T-helper 1 cell treated with Interleukin-12 subunit alpha and Interleukin-12 subunit beta and Interleukin-4 antibody, amounts not matched to agents 30 μg/mL and 1 μg/mL, for 36 hours (primary cell): ENCODE data around the gene TCP1.

Experiments
- H3K27ac Mint-ChIP-seq: one replicate; pipeline ENCODE4 v1.8.0; 2021; ENCODE audit warnings: mild to moderate bottlenecking, mixed read lengths
- H3K27me3 Mint-ChIP-seq: one replicate; pipeline ENCODE4 v1.8.0; 2021; ENCODE audit warnings: low read depth, mixed read lengths
- H3K36me3 Mint-ChIP-seq: one replicate; pipeline ENCODE4 v1.8.0; 2021; ENCODE audit warnings: low read depth, mixed read lengths
- H3K4me1 Mint-ChIP-seq: one replicate; pipeline ENCODE4 v1.8.0; 2021; ENCODE audit warnings: low read depth, mixed read lengths
- H3K4me3 Mint-ChIP-seq: one replicate; pipeline ENCODE4 v1.8.0; 2021; ENCODE audit warnings: mild to moderate bottlenecking, moderate library complexity, mixed read lengths
- H3K9me3 Mint-ChIP-seq: one replicate; pipeline ENCODE4 v1.8.0; 2021; ENCODE audit warnings: mixed read lengths

TCP1 gene

DNA sequence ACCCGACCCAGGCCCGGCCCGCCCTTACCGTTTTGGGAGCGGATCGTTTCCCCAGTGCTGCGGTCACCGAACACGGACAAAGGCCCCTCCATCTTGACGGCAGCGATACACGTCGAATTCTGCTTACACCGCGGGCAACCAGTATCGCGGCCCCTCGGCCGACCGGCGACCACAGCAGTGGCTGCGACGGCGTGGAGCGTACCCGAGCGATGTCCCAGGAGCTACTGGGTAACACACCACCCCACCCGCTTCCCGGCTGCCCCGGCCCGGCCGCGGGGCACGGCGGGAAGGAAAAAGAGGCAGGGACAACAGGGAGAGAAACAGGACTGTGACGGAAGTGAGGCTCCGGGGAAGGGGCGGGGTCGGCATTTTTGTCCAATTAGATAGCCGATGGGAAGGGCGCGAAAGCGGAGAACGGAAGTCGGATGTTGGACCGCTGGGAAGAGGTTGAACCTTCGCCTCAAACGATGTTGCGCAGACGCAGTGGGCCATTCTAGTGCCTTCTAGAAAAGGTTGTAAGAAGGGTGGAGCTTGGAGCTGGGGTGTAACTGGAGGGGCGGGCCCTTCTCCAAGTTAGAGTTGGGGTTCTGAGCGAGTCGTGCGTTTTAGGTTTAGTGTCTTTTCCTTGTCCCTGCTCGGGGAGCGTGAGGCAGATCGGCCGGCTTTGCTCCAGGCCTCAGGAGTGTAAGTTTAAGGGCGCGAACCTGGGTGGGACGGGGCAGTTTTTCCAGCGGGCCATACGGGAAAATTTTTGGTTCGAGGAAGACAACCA is at the start of gene TCP1:
Gene TCP1, minus strand, starts transcription at position 226 of the 772 bp plus-strand sequence. Its CDS starts 134 bp downstream, at position 92.
- peaks cover 4% of the 10 kb centered on the region for H3K27me3 Mint-ChIP-seq
- H3K4me1 Mint-ChIP-seq = peaks cover 45% of the 10 kb centered on the region
- H3K4me3 Mint-ChIP-seq = peak within 1 kb of the TSS; percentile 99
- peak within 1 kb of the TSS; percentile 96 for H3K27ac Mint-ChIP-seq
- no peaks in the 10 kb centered on the region for H3K9me3 Mint-ChIP-seq
- peaks cover 52% of the 10 kb centered on the region for H3K36me3 Mint-ChIP-seq

DNA sequence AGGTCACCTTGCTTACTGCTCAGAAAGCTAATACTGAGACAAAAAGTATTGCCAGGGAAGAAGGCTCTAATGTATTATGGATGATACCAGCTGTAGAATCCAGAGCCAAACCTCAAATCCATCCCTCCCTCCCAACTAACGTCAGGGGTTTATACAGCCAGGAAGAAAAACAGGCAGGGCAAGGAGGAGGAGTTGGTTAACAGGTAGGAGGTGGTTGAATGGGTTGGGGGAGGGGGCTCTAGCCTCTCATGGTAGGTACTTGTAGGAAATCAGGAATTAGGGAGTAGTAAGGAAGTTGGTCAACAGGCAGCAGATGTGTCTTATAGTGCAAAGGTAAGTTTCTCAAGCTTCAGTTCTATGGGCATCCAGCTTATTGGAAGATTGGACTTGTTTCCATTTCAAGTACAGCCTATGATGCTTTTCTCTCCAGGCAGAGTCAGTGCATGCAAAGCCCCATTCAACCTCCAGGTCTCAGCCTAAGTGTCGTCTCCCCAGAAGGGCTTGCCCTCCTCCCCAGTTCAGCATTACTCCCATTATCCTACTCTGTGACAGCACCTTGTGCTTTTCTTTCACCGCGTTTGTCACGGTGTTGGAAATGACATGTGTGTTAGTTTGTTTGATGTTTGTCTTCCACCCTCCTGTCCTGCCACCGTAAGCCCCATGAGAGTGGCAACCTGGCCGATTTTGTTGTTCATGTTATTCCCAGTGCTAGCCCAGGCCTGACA is 48.8 kb upstream of the TCP1 start:
- H3K27ac Mint-ChIP-seq = no peak overlapping the region
- H3K9me3 Mint-ChIP-seq = no peaks in the 10 kb centered on the region
- H3K27me3 Mint-ChIP-seq = peaks cover 14% of the 10 kb centered on the region
- no peaks in the 10 kb centered on the region for H3K36me3 Mint-ChIP-seq
- H3K4me1 Mint-ChIP-seq = no peaks in the 10 kb centered on the region
- no peak overlapping the region for H3K4me3 Mint-ChIP-seq

DNA sequence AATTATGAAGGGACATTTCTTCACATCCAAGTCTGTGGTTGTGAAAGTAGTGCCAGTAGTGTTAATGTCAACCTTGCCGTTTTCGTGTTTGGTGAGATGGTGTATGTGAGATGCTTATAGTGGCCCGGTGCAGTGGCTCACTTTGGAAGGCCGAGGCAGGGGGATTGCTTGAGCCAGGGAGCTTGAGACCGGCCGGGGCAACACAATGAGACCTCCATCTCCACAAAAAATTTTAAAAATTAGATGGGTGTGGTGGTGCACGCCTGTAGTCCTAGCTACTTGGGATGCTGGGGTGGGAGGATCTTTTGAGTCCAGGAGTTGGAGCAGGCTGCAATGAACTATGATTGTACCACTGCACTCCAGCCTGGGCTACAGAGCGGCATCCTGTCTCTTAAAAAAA is 48.1 kb upstream of the TCP1 start:
- no peaks in the 10 kb centered on the region for H3K36me3 Mint-ChIP-seq
- H3K4me3 Mint-ChIP-seq = no peak overlapping the region
- no peak overlapping the region for H3K27ac Mint-ChIP-seq
- H3K27me3 Mint-ChIP-seq = peaks cover 14% of the 10 kb centered on the region
- H3K9me3 Mint-ChIP-seq = no peaks in the 10 kb centered on the region
- H3K4me1 Mint-ChIP-seq = no peaks in the 10 kb centered on the region

DNA sequence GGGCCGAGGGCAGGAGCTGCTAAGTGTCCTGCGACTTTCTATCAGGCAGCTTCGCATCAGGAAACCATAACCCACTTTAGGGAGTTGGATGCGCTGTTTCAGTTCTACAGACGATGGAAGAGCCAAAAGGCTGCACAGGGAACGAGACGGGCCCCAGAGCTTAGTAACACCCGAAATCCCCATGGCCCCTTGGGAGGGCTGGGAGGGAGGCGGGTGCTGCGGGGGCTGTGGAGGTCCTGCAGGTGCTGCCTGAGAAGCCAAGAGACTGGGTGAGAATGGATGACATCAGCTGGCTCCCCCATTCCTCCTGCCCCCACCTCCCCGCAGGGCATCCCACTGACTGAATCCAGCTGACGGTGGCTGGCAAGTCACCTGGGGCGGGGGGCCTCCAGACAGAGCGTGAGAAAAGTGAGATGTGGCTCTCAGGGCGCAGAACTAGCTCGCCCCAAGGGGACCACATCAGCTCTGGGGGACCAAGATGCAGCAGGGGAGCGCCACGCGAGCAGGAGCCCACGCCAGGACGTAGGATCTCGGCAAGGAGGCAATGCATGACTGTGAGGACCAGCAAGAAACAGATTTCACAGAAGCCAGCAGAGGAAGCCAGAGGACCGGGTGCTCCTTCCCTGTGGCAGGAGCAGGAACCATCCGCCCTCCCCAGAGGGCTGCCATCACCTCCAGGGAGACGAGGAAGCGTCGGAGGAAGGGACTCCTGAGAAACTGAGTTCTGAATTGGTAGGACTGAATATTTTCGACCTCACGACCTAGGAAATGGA is 47.5 kb upstream of the TCP1 start:
- Mint-ChIP-seq H3K4me1 (no peaks in the 10 kb centered on the region), H3K27me3 (peaks cover 12% of the 10 kb centered on the region), H3K27ac (no peak overlapping the region), H3K36me3 (no peaks in the 10 kb centered on the region), H3K9me3 (no peaks in the 10 kb centered on the region), H3K4me3 (no peak overlapping the region)

DNA sequence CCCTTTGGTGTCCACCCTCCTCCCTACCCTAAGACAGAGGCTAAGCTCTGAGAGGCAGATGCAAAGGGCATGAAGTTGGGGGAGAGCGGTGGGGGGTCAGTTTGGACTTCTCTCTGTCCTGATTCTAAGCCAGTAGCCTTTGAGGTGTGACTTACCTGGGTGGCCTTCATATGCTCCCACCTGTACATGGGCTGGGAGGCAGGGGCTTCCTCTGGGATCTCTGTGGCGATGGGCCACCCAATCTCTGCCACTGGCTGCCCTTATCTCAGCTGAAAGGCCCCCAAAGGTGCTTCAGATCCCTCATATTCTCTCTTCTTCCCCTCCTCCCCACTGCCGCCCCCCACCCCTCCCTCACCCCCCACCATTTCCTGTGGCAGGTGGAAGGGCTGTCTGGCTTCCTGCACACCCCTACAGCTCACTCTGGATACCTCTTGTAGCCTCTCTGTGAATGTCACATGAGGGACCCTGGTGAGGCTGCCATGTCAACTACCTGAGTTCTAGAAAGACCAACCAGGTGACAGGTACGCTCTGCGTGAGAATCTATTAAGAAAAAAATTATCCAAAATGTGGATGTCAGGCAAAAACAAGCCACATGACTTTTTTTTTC is 44.7 kb upstream of the TCP1 start:
- Mint-ChIP-seq H3K4me3 (no peak overlapping the region), H3K27ac (no peak overlapping the region), H3K27me3 (peaks cover 19% of the 10 kb centered on the region), H3K9me3 (no peaks in the 10 kb centered on the region), H3K4me1 (peaks cover 4% of the 10 kb centered on the region), H3K36me3 (no peaks in the 10 kb centered on the region)

DNA sequence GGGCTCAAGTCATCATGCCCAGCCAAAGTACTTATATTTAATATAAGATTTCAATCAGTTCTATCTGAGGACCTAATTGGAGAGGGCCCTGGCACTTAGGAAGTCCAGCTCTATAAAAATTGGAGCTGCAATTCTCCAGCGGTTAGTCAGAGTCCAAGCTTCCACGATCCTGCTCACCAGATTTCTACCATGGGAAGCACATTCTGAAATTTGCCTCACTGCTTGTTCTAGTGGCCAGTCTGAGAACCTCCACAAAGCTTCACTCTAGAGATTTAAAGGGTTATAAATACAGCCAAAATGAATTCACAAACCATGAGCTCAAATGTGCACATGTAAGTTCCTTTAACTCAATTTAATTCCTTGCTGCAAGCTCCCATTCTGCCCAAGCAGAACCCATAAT is 44.2 kb upstream of the TCP1 start:
- H3K27ac Mint-ChIP-seq = no peak overlapping the region

DNA sequence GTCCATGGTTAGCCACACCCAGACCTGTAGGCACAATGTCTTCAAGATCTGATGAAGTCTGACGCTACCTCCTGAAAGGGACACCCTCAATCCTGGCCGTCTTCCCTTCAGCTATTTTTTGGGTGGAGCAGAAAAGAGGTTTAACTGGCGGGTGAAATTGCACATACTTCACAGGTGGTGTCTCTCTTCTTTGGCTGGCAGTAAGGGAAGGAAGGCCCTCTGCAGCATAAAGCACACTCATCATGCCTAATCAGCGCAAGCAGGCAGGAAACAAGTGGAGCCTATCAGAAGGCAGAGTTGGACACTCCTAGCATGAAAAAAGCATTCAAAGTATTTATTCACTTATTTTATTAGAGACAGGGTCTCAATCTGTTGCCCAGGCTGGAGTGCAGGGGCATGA is 43.5 kb upstream of the TCP1 start:
- no peaks in the 10 kb centered on the region for H3K36me3 Mint-ChIP-seq
- H3K27me3 Mint-ChIP-seq = peaks cover 19% of the 10 kb centered on the region
- H3K4me1 Mint-ChIP-seq = peaks cover 4% of the 10 kb centered on the region
- H3K4me3 Mint-ChIP-seq = no peak overlapping the region
- no peaks in the 10 kb centered on the region for H3K9me3 Mint-ChIP-seq
- no peak overlapping the region for H3K27ac Mint-ChIP-seq

More for the DNA sequence above, 44.2 kb upstream of the TCP1 start:
- no peak overlapping the region for H3K4me3 Mint-ChIP-seq
- no peaks in the 10 kb centered on the region for H3K9me3 Mint-ChIP-seq
- peaks cover 4% of the 10 kb centered on the region for H3K4me1 Mint-ChIP-seq
- no peaks in the 10 kb centered on the region for H3K36me3 Mint-ChIP-seq
- peaks cover 19% of the 10 kb centered on the region for H3K27me3 Mint-ChIP-seq

DNA sequence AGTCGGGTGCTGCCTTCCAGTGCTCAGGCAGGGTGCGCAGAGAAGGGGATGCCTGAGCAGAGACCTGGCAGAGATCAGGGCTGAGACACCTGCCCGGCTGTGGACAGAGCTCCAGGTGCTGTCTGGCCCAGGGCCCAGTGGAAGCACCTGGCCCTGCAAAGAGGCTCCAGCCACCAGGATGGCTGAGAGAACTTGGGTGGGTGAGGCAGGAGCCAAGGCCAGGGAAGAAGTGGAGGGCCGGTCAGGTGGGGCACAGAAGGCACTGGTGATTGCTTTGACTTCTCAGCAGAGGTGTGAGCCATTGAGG is 41.9 kb upstream of the TCP1 start:
- no peaks in the 10 kb centered on the region for H3K36me3 Mint-ChIP-seq
- no peak overlapping the region for H3K4me3 Mint-ChIP-seq
- H3K9me3 Mint-ChIP-seq = no peaks in the 10 kb centered on the region
- peaks cover 14% of the 10 kb centered on the region for H3K27me3 Mint-ChIP-seq
- H3K4me1 Mint-ChIP-seq = peaks cover 5% of the 10 kb centered on the region
- no peak overlapping the region for H3K27ac Mint-ChIP-seq

DNA sequence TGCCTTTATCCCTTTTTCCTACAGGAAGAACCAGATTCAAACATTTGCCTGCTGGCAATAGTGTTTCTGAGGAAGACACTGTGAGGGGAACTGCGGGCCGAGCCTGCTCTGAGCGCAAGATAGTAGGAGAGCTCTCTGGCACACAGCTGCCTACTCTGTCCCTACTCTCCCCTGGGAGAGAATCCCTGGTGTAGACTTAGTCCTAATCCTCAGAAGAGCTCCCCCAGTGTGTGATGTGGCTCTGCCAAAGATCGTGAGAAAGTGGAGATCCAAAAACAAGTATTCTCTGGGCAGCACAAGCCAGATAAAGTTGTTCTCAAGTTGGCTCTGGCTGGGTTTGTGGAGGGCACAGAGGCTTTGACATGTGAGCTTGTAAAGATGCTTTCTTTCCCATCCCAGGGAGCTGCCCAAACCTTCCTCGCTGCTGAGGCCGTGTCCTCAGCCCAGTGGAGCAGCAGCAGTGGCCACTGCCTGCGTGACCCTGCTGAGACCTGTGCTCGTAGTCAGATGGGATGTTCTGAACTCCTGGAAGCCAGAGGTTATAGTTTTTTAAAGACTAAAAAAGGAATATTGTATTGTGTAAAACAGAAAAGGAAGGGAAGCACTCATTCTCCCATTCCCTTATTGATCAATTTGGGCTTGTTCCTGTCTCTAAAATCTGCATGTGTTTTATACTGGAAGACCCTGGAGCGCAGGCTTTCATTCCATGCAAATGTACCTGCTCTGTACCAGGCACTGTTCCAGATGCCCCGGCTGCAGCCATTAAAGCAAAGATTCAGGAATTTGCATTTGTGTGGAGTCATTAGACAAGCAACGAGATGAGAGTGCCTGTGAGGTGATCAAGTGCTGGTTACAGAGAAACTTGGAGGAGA is 41.3 kb upstream of the TCP1 start:
- H3K9me3 Mint-ChIP-seq = no peaks in the 10 kb centered on the region
- peaks cover 5% of the 10 kb centered on the region for H3K4me1 Mint-ChIP-seq
- H3K27me3 Mint-ChIP-seq = peaks cover 14% of the 10 kb centered on the region
- H3K27ac Mint-ChIP-seq = no peak overlapping the region
- H3K36me3 Mint-ChIP-seq = no peaks in the 10 kb centered on the region
- H3K4me3 Mint-ChIP-seq = no peak overlapping the region

DNA sequence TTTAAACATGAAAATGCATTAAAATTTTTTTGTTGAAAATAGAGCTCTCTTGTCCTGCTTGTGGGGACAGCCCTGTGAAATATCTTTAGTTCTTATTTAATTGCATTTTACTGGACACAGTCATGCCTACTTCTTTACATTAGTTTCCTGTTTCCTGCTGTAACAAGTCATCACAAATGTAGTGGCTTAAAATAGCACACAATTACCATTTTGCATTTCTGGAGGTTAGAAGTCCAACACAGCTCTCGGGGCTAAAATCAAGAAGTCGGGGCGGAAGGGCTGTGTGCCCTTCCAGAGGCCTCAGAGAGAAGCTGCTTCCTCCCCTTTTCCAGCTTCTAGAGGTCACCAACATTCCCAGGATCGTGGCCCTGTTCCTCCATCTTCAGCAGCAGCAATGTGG is 40.1 kb upstream of the TCP1 start:
- H3K36me3 Mint-ChIP-seq = no peaks in the 10 kb centered on the region
- peaks cover 14% of the 10 kb centered on the region for H3K27me3 Mint-ChIP-seq
- no peak overlapping the region for H3K27ac Mint-ChIP-seq
- no peak overlapping the region for H3K4me3 Mint-ChIP-seq
- H3K4me1 Mint-ChIP-seq = peaks cover 5% of the 10 kb centered on the region
- no peaks in the 10 kb centered on the region for H3K9me3 Mint-ChIP-seq

DNA sequence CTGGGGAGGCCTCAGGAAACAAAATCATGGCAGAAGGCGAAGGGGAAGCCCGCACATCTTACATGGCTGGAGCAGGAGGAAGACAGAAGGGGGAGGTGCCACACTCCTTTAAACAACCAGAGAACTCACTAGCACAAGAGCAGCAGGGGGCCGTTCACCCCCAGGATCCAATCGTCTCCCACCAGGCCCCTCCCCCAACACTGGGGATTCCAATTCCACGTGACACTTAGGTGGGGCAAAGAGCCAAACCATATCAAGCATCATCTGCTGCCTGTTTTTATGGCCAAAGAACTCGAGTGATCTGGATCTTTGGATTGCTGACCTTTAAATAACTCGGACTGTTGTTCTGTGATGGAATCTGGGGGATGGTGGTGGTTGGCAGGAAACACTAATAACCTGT is 38.7 kb upstream of the TCP1 start:
- H3K36me3 Mint-ChIP-seq = no peaks in the 10 kb centered on the region
- H3K9me3 Mint-ChIP-seq = no peaks in the 10 kb centered on the region
- H3K27me3 Mint-ChIP-seq = peaks cover 14% of the 10 kb centered on the region
- no peak overlapping the region for H3K4me3 Mint-ChIP-seq
- H3K27ac Mint-ChIP-seq = no peak overlapping the region
- H3K4me1 Mint-ChIP-seq = peaks cover 5% of the 10 kb centered on the region

DNA sequence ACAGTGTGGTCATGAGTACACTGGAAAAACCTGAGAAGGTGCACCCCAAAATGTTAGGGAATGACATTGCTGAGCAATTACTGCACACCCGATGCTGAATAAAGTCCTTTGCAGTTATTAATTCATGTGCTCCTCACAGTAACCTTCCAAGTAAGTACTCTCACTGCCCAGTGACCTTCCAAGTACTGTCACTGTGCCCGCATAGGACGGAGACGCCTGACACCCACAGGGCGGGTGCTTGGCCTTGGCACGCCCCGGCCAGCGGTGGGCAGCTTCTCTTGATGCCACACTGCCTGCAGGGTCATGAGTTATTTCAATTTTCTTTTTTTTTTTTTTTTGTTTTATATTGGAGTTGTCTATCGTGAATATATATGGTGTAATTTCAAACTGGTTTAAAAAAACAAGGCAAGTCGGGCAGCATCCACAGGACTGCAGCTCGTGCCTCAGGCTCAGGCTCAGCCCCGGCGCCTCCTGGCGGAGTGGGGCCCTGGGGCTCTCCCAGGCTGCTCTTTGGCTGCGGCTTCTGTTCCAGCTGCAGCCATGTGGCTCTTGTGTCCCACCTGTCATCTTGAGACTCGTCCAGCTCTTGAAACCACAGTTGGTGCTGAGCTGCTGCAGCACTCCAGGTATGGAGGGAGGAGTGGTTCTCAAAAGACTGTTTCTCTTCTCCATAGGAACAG is 37.7 kb upstream of the TCP1 start:
- Mint-ChIP-seq H3K9me3 (no peaks in the 10 kb centered on the region), H3K4me3 (no peak overlapping the region), H3K36me3 (no peaks in the 10 kb centered on the region), H3K27ac (no peak overlapping the region), H3K27me3 (peaks cover 14% of the 10 kb centered on the region), H3K4me1 (peaks cover 5% of the 10 kb centered on the region)

DNA sequence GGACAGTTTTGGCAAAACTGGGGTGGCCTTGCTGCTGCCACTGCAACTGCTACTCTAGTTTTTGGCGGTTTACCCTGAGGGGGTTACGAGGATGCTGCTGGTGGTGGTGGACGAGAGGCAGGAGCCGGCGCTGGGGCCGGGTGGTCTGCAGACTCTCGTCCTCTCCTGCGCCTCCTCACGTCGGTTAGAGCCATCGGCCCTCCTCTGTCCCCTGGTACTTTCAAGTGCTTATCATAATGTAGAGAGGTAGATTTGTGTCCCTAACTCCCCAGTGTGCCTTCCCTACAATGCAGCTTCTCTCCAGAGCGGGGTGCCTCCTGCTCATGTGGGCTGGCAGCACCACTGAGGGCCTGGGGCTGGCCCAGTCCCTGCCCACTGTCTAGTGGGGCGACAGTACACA is 36.6 kb upstream of the TCP1 start:
- H3K9me3 Mint-ChIP-seq = no peaks in the 10 kb centered on the region
- no peak overlapping the region for H3K27ac Mint-ChIP-seq
- no peak overlapping the region for H3K4me3 Mint-ChIP-seq
- peaks cover 5% of the 10 kb centered on the region for H3K4me1 Mint-ChIP-seq
- no peaks in the 10 kb centered on the region for H3K36me3 Mint-ChIP-seq
- peaks cover 6% of the 10 kb centered on the region for H3K27me3 Mint-ChIP-seq
